GM04503 (cell line): ENCODE measurements around the gene UBE2QL1.
"Not testable (repeated sequence)": the region's sequence is repeated elsewhere in the genome, so short reads cannot be mapped to it uniquely, and the experiment has no call there.

Experiments
- DNase-seq: peaks from one replicate; pipeline ENCODE4 v3.0.0-alpha.2; 2012; ENCODE audit warnings: low read depth

UBE2QL1 gene

GRCh38 chr5:6497262-6497661, 48.6 kb downstream of the UBE2QL1 start:
- DNase-seq = no peak

- DNase-seq = no peak
Measured at GRCh38 chr5:6498968-6499367, 50.3 kb downstream of the UBE2QL1 start.

- DNase-seq = no peak
Measured at GRCh38 chr5:6501701-6502100, 53.0 kb downstream of the UBE2QL1 start.

- no peak for DNase-seq
Measured at GRCh38 chr5:6502421-6502820, 53.8 kb downstream of the UBE2QL1 start.

GRCh38 chr5:6503342-6503741, 54.7 kb downstream of the UBE2QL1 start:
- DNase-seq = no peak

- DNase-seq = no peak
Measured at GRCh38 chr5:6504677-6505415, 56.2 kb downstream of the UBE2QL1 start.

- DNase-seq = no peak
Measured at GRCh38 chr5:6505416-6505755, 56.7 kb downstream of the UBE2QL1 start.

- DNase-seq = no peak
Measured at GRCh38 chr5:6505783-6506557, 57.3 kb downstream of the UBE2QL1 start.

- no peak for DNase-seq
Measured at GRCh38 chr5:6506611-6507010, 58.0 kb downstream of the UBE2QL1 start.

GRCh38 chr5:6508931-6509330, 60.3 kb downstream of the UBE2QL1 start:
- no peak for DNase-seq

- DNase-seq = no peak
Measured at GRCh38 chr5:6510132-6510531, 61.5 kb downstream of the UBE2QL1 start.

GRCh38 chr5:6510973-6511372, 62.3 kb downstream of the UBE2QL1 start:
- DNase-seq = no peak

- DNase-seq = not testable (repeated sequence)
Measured at GRCh38 chr5:6515812-6516211, 67.2 kb downstream of the UBE2QL1 start.

- no peak for DNase-seq
Measured at GRCh38 chr5:6516823-6517222, 68.2 kb downstream of the UBE2QL1 start.

- no peak for DNase-seq
Measured at GRCh38 chr5:6517510-6517909, 68.9 kb downstream of the UBE2QL1 start.

GRCh38 chr5:6518298-6519057, 69.8 kb downstream of the UBE2QL1 start:
- no peak for DNase-seq

- DNase-seq = no peak
Measured at GRCh38 chr5:6520201-6520600, 71.5 kb downstream of the UBE2QL1 start.

- DNase-seq = no peak
Measured at GRCh38 chr5:6522331-6522730, 73.7 kb downstream of the UBE2QL1 start.

- no peak for DNase-seq
Measured at GRCh38 chr5:6522923-6523322, 74.3 kb downstream of the UBE2QL1 start.

- DNase-seq = no peak
Measured at GRCh38 chr5:6525422-6525821, 76.8 kb downstream of the UBE2QL1 start.

- DNase-seq = no peak
Measured at GRCh38 chr5:6525910-6526309, 77.3 kb downstream of the UBE2QL1 start.

GRCh38 chr5:6527749-6528455, 79.2 kb downstream of the UBE2QL1 start:
- DNase-seq = no peak
